ENCODE data around the gene ARSG.

GRCh38 chr17:68462381-68463210 lies 171.3 kb downstream of the ARSG start:
- TF ChIP-seq CTCF (IDR thresholded peaks at IDR 0.05) (peak; percentile 76), EZH2 (IDR thresholded peaks at IDR 0.05) (no peak), EZH2phosphoT487 (IDR thresholded peaks at IDR 0.05) (no peak)
